NCI-H128 (cell line): ENCODE data around the gene NUDT14.

Source experiments
- DNase-seq: peaks from one replicate; lab custom pipeline; 2025; ENCODE audit not compliant: unreplicated experiment; lab: John Stamatoyannopoulos, UW

The NUDT14 gene

DNA sequence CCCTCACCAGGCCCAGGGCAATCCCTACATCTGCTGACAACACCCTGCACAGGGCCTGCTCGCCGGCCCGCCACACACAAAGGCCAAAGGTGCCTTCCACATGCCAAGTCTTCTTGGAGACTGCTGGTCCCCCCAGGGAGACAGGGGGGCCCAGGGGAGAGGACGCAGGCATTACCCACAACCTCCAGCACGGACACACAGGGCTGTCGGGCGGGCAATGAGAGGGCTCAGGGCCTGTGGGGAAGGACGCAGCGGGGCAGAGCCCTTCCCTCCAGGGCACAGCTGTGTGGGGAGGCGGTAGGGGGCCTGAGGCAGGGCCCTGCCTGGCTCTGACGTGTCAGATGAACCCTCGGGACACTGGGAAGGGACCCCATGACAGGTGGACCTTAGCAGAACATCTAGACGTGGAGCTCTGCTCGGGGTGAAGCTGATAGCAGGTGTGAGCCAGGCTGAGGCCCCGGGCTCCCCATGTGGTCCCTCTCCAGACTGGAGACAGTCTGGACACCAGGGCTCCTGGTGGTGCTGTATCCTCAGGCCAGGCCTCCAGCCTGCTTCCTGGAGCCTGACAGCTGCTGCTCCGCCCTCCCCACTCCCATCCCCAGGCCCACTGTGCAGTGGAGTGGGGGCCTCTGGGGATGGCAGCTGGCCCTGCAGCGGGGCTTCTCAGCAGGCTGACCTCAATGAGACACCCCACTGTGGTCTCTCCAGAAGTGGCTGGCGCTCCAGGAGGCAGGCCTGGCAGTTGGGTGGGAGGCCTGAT lies 31.6 kb upstream of the NUDT14 start:
- DNase-seq, result no peak

- no peak for DNase-seq
These were observed 30.6 kb upstream of the NUDT14 start for GRCh38 chr14:105211758-105212089.

DNA sequence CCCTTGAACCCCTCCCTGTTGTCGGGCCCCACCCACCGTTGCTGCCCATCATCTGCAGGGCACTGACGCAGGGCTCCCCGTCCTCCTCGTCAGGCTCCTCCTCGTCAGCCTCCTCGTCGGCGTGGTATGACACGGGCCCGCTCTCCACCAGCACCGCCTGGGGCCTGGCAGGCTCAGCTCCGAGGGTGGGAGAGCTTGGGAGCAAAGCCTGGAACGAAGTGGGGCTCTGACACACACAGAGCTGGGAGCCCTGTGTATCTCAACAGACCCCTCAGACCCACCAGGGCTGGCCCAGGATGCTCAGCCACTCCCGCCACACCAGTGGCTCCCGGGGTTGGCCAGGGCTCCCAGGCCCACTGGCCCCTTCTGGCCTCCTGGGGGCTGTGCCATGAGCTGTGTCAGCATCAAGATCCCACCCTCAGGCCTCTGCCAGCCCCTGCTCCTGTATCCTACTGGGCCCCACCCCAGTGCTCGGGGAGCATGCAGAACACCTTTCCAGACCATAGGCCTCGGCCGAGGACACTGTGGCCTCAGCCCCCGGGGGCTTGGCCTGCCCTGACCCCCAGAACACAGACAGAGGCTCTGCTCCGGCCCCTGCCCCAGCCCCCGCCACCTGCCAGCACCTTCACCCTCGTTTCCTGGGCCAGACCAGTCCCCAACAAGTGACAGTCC lies 30.1 kb upstream of the NUDT14 start:
- no peak for DNase-seq

- no peak for DNase-seq
These were observed 29.3 kb upstream of the NUDT14 start for GRCh38 chr14:105210266-105211025.

GRCh38 chr14:105209646-105210045 lies 28.5 kb upstream of the NUDT14 start:
- no peak for DNase-seq

GRCh38 chr14:105209091-105209490 lies 28.0 kb upstream of the NUDT14 start:
- no peak for DNase-seq

DNA sequence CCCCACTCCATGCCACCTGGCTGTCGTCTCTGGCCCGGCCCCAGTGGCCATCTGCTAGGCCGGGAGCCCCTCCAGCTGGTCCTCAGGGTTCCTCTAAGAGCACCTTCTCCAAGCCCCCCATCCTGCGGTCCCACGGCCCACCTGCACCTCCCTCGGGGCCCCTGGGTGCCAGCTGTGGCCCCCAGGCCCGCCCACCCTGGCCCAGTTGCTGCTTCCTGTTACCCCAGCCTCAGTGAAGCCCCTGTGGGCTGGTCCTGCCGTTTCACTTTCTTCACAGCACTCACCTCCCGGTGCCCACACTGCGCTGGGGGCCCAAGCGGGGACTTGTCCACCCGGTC lies 27.6 kb upstream of the NUDT14 start:
- DNase-seq, result no peak

DNA sequence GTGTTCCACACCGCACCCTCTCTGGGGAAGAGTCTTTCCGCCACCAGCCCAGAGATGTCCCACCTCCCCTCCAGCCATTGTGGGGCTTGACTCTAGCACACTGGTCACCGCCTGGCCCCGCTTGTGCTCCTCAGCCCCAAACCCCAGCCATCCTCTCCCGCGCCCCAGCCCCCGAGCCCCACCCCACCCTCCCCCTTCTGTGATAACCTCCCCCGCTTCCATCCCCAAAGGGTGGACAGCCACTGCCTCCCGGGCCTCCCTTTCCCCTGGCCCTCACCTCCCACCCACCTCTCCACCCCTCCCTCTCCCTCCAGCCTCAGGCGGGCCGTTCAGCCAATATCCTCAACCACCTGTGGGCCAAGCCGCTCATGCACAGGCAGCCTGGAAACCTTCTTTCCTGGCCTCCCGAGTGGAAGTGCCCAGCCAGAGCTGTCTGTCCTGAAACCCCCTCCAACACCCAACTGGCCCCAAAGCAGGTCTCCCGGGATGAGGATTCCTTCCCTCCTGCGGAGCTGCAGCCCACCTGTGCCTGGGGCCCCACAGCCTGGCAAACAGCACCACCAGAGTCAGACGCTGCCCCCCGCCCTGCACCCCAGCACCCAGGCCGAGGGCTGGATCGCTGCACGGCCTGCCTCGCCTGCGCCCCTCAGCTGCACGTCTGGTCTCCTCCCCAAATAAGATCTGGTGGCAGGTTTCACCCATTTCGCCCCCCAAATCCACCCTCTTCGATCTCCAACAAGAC lies 27.1 kb upstream of the NUDT14 start:
- no peak for DNase-seq

DNA sequence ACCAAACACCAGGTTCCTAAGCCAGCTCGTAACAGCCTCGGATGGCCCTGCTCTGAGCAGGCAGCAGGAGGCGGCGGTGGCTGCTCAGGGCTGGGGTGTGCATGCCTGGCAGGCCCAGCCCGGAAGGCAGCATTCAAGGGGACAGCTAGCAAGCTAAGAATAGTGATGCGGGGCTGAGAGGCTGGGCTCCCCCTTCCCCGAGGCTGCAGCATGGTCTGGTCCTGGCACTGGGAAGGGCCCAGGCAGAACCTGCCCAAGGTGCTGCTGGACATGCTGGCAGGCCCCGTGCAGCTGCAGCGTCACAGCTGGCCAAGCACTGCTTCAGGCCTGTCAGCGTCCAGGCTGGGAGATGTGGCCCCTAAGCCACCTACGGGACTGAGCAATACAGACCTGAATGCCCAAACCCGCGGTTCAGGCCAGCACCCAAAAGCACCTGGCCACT lies 26.4 kb upstream of the NUDT14 start:
- DNase-seq, result no peak

DNA sequence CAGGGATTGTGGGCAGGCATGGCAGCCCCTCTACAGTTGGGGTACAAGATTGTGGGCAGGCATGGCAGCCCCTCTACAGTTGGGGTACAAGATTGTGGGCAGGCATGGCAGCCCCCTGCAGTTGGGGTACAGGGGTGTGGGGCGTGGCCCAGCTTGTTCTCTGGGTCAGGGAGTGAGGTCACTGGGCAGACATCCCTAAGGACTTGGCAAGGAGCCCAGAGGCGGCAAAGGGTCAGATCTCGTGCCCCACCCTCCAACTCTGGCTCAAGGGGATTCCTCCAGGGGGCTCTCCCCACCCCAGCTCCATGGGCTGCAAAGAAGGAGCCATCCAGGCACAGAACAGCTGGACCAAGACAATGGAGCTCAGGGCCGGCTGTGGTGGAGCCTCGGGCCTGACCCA lies 25.8 kb upstream of the NUDT14 start:
- DNase-seq, result no peak

GRCh38 chr14:105205673-105206208 lies 24.6 kb upstream of the NUDT14 start:
- DNase-seq, result no peak

- DNase-seq, result no peak
These were observed 24.0 kb upstream of the NUDT14 start for GRCh38 chr14:105204931-105205672.

- no peak for DNase-seq
These were observed 23.3 kb upstream of the NUDT14 start for GRCh38 chr14:105204206-105204930.

DNA sequence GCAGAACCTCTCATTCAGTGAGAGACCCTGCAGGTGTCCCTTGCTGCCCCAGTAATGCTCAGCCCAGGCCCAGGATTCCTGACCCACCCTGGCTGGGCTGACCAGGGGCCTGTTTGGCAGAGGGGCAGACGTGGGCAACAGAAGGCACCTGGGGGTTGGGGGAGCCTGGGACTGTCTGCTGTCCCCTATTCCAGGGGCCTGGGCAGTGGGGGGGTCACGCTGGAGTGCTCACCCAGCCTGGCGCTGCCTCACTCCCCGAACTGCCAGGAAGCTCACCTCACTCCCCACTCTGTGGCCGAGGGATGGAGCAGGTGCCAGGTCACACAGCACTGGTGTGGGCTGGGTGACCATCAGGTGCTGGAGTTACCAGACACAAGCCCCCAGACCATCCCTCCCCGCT lies 22.6 kb upstream of the NUDT14 start:
- no peak for DNase-seq

- DNase-seq, result no peak
These were observed 22.0 kb upstream of the NUDT14 start for GRCh38 chr14:105203057-105203531.

DNA sequence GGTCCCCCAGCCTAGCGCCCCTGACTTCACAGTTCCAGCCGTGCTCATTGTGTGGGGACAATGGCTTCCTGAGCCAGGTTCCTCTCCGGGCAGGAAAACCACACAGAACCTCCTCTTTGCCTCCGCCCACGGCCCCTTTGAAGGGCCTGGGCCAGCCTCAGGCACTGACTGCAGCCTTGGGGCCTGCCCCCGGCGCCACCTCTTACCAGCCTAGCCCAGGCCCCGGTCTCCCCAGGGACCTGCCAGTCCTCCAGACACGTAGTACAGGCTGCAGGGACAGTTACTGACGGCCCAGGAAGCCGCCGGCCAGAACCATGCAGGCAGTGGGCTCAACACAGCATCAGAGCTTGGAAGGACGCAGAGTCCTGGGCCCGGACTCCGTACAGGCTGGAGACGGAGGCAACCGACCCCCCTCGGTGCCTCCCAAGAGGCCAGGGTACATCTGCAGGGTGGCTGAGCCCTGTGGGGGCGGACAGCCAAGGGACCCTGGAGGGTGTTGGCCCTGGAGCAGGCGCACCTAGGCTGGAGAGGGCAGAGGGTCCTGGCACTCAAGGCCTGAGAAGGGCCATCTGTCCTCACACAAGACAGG lies 20.9 kb upstream of the NUDT14 start:
- no peak for DNase-seq

- DNase-seq, result no peak
These were observed 20.2 kb upstream of the NUDT14 start for GRCh38 chr14:105201156-105201924.

DNA sequence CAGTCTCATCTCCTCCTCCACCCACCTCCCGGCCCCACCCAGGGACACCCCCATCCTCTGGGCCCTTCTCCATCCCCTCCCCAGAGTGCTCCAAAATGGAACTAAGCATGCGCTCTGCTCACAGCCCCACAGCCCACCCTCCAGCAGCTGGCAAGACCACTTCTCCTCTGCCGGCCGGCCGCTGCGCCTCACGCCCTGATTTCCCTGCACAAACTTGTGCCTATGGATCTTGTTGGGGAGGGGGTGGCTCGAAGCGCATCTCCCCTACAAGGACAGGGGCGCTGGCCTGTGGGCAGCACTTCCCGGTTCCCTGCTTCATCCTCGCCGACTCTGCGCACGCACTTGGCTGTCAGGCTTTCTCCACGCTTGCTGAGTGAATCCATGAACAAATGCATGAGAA lies 19.5 kb upstream of the NUDT14 start:
- no peak for DNase-seq

- DNase-seq, result no peak
These were observed 19.0 kb upstream of the NUDT14 start for GRCh38 chr14:105200074-105200473.
